Measurements from ENCODE around the gene SPECC1L.
"Not testable (repeated sequence)": the region's sequence is repeated elsewhere in the genome, so short reads cannot be mapped to it uniquely, and the experiment has no call there.

The SPECC1L gene, protein sequence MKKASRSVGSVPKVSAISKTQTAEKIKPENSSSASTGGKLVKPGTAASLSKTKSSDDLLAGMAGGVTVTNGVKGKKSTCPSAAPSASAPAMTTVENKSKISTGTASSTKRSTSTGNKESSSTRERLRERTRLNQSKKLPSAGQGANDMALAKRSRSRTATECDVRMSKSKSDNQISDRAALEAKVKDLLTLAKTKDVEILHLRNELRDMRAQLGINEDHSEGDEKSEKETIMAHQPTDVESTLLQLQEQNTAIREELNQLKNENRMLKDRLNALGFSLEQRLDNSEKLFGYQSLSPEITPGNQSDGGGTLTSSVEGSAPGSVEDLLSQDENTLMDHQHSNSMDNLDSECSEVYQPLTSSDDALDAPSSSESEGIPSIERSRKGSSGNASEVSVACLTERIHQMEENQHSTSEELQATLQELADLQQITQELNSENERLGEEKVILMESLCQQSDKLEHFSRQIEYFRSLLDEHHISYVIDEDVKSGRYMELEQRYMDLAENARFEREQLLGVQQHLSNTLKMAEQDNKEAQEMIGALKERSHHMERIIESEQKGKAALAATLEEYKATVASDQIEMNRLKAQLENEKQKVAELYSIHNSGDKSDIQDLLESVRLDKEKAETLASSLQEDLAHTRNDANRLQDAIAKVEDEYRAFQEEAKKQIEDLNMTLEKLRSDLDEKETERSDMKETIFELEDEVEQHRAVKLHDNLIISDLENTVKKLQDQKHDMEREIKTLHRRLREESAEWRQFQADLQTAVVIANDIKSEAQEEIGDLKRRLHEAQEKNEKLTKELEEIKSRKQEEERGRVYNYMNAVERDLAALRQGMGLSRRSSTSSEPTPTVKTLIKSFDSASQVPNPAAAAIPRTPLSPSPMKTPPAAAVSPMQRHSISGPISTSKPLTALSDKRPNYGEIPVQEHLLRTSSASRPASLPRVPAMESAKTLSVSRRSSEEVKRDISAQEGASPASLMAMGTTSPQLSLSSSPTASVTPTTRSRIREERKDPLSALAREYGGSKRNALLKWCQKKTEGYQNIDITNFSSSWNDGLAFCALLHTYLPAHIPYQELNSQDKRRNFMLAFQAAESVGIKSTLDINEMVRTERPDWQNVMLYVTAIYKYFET

GRCh38 chr22:24270556-24271385, at the start of gene SPECC1L:
TSS of gene SPECC1L (plus strand) at chr22:24270831. CDS start at chr22:24302232, 31,401 bp downstream.
- peak; percentile 81 for DNase-seq (ENCODE audit: low read depth)

DNA sequence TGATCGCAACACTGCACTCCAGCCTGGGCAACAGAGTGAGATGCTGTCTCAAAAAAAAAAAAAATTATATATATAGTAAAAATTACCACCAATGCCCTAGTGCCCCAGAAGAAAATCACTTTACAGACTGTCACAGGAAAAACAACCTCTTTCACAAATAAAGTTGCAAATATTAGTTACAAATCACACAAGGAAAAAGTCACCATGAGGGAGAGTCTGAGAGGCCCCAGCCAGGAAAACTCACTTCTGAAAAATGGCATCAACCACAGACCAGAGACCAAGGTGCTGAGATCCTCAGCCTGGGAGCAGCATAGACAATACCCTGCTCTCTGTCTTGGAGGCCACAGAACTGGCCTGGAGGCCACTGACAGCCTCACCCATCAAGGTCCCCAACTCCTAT, 46.2 kb upstream of the SPECC1L start:
- DNase-seq (ENCODE audit: low read depth), result no peak

DNA sequence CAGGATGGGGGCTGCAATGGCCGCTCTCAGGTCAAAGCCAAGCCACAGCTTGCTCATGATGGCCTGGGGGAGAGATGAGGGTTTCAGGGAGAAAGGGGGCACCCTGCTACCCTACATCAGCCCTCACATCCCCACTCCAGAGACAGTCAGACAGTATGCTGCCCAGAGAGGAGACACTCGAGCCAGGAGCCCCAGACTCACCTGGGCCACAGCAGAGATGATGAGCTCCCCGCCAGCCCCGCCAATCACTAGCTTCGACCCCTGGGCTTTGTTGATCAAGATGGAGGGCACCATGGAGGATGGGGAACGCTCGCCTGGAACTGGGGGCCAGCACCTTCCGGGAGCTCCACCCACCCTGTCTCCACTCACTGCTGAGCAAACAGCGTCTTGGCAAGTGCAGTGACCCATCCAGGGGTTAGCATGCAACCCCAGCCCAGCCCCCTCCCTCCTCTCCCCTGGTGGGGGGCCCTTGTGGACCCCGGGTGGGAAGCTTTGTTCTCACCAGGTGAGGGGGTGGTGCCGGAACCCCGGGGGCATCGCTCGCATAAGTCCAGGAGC, 45.5 kb upstream of the SPECC1L start:
- no peak for DNase-seq (ENCODE audit: low read depth)

DNA sequence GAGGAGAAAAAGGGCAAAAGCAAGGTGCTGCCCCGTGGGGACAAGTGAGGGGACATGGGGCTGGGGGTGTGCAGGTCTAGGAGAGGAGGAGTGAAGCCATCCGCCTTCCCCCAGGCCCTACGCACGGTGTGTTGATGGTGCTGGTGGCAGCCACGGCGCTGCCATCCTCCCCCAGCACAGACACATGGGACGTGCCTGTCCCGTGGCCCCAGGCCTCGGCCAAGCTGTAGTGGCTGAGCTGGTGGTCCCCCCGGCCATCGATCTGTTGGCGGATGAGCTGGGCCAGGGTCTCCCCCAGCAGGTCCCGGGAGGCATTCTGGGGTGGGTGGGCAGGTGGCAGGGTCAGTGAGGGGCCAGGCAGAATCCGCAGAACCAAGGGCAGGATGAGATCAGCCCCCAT, 44.7 kb upstream of the SPECC1L start:
- no peak for DNase-seq (ENCODE audit: low read depth)

DNA sequence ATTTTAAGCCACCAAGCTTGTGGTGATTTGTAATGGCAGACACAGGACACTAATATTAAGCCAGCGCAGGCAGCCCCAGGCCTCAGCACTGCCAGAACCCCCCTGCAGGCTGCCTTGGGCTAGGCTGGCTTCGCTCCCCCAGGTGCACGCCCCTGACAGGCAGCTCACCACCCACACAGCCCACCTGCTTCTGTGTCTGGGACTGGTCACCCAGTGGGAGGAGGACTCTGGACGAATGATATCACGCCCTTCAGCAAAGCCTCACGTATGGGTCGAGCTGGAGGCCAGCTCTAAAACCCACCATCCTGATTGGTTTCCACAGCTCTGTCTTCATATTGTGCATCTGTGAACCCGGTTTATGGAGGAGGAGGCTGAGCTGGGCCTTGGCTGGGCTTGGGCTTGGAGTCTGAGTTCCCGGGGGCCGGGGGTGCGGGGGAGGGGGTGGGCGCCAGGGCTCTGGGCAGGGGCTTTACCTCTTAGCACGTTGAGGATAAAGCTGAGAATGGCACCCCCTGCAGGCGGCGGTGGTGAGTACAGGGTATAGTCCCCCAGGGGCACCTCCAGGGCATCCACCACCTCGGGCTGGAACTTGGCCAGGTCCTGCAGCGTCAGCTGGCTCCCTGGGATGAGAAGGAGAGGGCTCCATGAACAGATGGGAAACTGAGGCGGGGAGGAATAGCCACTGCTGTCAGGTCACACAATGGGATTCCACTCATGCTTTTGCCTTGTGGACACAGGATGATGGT, 39.5 kb upstream of the SPECC1L start:
- no peak for DNase-seq (ENCODE audit: low read depth)

- DNase-seq (ENCODE audit: low read depth), result no peak
These were observed 38.9 kb upstream of the SPECC1L start for GRCh38 chr22:24231706-24232105.

DNA sequence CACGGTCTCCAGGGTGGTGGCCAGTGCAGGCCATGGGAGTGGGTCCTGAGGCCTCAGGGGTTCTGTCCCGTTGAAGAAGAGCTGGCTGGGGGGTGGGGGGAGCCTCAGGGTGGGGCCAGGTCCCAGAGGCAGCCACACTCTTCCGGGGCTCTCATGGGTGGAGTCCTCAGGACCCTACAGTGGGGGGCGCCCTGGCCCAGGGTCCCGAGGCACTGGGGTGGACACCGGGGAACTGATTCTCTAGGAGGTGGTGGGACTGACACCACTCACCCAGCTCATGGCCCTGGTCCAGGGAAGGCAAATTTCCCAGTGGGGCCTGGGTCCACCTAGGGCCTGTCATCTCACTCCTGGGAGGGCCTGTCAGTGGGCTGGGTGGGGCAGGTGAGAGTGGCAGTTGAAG, 38.5 kb upstream of the SPECC1L start:
- no peak for DNase-seq (ENCODE audit: low read depth)

- no peak for DNase-seq (ENCODE audit: low read depth)
These were observed 37.9 kb upstream of the SPECC1L start for GRCh38 chr22:24232725-24233124.

DNA sequence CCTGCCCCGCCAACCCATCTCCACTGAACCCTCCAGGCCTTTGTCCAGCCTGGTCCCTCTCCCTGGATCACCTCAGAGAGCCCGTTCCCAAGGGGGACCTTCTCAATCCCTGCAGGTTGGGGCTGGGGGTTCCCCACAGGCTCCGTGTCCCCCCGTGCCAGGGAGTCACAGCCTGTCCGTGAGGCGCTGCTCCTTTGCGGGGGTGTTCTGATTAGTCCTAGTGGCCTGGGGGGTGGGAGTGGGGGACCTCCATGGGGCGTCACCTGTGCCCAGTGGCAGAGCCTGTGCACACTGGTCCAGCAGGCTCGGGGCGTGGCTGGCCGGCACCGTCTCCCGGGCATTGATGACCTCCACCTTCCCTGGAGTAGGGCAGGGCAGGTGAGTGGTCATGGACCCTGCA, 37.4 kb upstream of the SPECC1L start:
- DNase-seq (ENCODE audit: low read depth), result no peak

GRCh38 chr22:24233816-24234215, 36.8 kb upstream of the SPECC1L start:
- DNase-seq (ENCODE audit: low read depth), result no peak

DNA sequence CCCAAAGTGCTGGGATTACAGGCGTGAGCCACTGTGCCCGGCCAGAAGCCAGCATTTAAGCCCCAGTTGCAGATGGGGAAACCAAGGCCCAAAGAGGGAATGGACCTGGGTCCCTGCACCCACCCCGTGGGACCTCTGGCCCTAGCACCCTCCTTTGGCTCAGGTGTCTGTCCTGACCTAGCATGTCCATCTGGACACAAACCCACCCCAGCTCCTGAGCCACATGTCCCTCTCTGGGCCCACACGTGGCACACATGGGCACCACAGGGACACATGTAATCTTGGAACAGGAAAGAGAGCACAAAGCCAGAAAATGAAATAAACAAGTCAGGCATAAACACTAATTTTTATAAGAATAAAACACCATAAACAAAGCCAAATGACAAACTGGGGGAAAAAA, 35.3 kb upstream of the SPECC1L start:
- no peak for DNase-seq (ENCODE audit: low read depth)

DNA sequence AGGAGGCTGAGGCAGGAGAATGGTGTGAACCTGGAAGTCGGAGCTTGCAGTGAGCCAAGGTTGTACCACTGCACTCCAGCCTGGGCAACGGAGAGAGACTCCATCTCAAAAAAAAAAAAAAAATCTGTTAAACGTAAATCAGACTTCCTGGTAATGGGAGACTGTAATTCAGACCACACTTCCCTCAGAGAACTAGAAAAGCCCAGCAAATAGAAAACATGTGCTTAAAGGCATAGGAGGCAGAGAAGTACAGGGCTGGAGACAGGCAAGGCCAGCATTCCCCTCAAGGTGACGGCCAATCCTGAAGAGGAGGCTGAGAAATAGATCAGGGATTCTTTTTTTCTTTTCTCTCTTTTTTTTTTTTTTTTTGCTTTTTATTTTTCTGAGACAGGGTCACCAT, 34.0 kb upstream of the SPECC1L start:
- no peak for DNase-seq (ENCODE audit: low read depth)

- not testable (repeated sequence) for DNase-seq (ENCODE audit: low read depth)
These were observed 32.4 kb upstream of the SPECC1L start for GRCh38 chr22:24238101-24238694.

GRCh38 chr22:24240381-24240780, 30.2 kb upstream of the SPECC1L start:
- no peak for DNase-seq (ENCODE audit: low read depth)

- DNase-seq (ENCODE audit: low read depth), result not testable (repeated sequence)
These were observed 29.5 kb upstream of the SPECC1L start for GRCh38 chr22:24240985-24241692.

DNA sequence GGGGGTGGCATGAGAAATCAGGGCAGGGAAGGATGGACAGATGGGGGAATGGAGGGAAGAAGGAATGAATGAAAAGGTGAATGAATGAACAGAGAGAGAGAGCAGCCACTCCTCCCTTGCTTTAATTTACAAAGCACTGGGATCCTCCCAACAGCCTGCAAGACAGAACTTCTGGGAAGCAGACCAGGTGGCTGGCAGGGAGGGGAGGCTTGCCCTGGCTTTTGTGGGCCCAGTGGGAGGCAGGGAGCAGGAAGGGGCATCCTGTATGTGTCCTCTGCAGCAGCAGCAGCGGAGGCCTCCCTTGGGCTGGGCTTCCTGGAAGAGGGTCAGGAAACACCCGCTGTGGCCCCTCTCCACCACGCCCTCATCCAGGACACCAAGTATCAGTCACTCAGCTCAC, 27.2 kb upstream of the SPECC1L start:
- not testable (repeated sequence) for DNase-seq (ENCODE audit: low read depth)

- DNase-seq (ENCODE audit: low read depth), result no peak
These were observed 26.4 kb upstream of the SPECC1L start for GRCh38 chr22:24244144-24244787.

GRCh38 chr22:24245030-24245431, 25.6 kb upstream of the SPECC1L start, which contains the start of gene GGT5:
TSS of gene GGT5 (minus strand) at chr22:24245082. CDS start at chr22:24244725, 357 bp downstream.
- not testable (repeated sequence) for DNase-seq (ENCODE audit: low read depth)
